Measurements from ENCODE around the gene FA2H. TPM values are rescaled to one million over a fixed set of nuclear protein-coding genes. Genes with fewer than 3 reads are reported as not detected.

Gene FA2H
- total and polyA plus RNA-seq, 12 donors = 0.17 to 6.1 (median 0.33) TPM; not detected in 5

DNA sequence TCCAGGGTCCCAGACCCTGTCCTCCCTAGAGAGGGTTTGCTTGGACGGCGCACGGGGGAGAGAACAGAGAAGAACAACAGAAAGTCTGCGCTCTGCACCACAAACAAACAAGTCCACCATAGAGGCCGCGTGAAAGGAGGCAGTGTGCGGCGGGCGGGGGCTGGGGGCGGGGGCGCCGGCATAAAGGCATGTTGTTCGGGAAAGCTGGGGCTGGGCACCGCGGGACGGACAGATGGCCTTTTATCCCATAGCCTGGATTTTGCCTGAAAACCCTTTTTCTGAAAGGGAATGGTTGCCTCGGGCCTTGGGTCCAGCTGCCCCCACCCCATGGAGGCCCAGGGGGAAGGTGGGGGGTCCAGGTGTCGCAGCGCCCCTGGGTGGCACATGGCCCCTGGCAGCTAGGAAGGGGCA lies 26.0 kb downstream of the FA2H start:
- TF ChIP-seq, protein P1, sequence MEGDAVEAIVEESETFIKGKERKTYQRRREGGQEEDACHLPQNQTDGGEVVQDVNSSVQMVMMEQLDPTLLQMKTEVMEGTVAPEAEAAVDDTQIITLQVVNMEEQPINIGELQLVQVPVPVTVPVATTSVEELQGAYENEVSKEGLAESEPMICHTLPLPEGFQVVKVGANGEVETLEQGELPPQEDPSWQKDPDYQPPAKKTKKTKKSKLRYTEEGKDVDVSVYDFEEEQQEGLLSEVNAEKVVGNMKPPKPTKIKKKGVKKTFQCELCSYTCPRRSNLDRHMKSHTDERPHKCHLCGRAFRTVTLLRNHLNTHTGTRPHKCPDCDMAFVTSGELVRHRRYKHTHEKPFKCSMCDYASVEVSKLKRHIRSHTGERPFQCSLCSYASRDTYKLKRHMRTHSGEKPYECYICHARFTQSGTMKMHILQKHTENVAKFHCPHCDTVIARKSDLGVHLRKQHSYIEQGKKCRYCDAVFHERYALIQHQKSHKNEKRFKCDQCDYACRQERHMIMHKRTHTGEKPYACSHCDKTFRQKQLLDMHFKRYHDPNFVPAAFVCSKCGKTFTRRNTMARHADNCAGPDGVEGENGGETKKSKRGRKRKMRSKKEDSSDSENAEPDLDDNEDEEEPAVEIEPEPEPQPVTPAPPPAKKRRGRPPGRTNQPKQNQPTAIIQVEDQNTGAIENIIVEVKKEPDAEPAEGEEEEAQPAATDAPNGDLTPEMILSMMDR (IDR thresholded peaks at IDR 0.05) = no peak
- TF ChIP-seq POLR2A (IDR thresholded peaks at IDR 0.05) = no peak
- Histone ChIP-seq H3K4me3 (no peak overlapping the region), H3K36me3 (replicated peaks in 1 of 2) (no peaks in the 10 kb centered on the region), H3K9me3 (replicated peaks in 1 of 3) (no peaks in the 10 kb centered on the region), H3K27me3 (no peaks in the 10 kb centered on the region), H3K4me1 (replicated peaks in 1 of 2) (peaks cover 0 to 1% of the 10 kb centered on the region in 2 donors), H3K27ac (no peak overlapping the region)
- DNase-seq = no peak
- intact Hi-C loops (cut with DNase I) = no loop called here
- WGBS, 4 donors = 82 to 93% (median 84%) methylated on average over 14 to 19 of the region's 19 CpGs

DNA sequence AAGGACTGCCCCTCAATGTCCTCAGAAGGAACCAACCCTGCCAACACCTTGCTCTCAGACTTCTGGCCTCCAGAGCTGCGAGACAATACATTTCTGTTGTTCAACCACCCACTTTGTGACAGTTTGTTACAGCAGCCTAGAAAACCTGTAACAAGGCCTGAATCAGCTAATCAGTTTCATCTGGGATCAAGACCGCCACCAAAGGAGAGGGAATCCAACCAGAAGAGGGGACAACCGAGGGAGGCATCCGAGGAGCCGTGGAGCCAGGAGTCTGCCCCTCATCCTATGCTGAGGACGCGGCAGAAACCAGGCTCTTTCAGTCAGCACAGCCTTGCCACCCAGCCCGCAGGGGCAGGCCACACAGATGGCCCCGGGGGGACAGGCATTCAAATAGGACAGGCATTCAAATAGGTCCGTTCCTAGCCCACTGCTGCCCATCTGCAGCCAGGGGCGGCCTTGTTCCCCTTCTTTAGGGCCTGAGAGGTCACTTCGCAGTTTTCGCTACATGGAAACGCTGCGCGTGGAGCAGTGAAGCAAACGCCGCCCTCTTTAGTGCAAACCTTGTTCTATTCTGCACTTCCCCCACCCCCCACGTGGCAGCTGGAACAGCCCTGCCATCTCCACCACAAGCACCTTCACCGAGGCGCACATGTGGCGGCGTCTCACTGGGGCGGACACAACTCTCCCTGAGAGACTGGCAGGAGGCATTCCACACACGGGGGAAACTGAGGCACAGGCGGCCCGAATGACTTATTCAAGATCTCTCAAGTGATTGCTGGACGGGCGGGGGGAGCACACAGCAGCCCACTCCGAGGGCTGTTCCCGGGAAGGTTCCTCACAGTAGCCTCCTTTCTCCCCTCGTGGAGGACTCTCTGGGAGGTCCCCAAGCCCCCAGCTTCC lies 26.7 kb downstream of the FA2H start:
- Histone ChIP-seq H3K36me3 (replicated peaks in 1 of 2) (no peaks in the 10 kb centered on the region), H3K27me3 (no peaks in the 10 kb centered on the region), H3K9me3 (replicated peaks in 1 of 3) (no peaks in the 10 kb centered on the region), H3K4me3 (no peak overlapping the region), H3K4me1 (replicated peaks in 1 of 2) (peaks cover 5 to 7% of the 10 kb centered on the region in 2 donors), H3K27ac (no peak overlapping the region)
- TF ChIP-seq, protein P1 (IDR thresholded peaks at IDR 0.05) = no peak
- no peak for TF ChIP-seq POLR2A (IDR thresholded peaks at IDR 0.05)
- no peak for DNase-seq
- 78 to 84% (median 80%) methylated on average over 20 to 32 of the region's 32 CpGs for WGBS, 4 donors
- intact Hi-C loops (cut with DNase I) = no loop called here

DNA sequence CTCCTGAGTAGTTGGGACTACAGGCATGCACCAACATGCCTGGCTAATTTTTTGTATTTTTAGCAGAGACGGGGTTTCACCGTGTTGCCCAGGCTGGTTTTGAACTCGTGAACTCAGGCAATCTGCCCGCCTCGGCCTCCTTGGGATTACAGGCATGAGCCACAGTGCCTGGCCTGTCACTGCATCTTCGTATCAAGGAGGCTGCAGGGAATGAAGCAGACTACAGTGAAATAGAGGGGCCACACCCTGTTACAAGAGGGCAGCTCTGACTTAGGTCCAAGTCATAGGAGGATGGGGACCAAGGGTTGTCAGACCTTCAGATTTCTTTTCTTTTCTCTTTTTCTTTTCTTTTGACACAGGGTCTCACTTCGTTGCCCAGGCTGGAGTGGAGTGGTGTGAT lies 28.7 kb downstream of the FA2H start:
- Histone ChIP-seq H3K27ac (no peak overlapping the region), H3K27me3 (no peaks in the 10 kb centered on the region), H3K4me3 (no peak overlapping the region), H3K9me3 (replicated peaks in 1 of 3) (no peaks in the 10 kb centered on the region), H3K4me1 (replicated peaks in 1 of 2) (peaks cover 7 to 9% of the 10 kb centered on the region in 2 donors), H3K36me3 (replicated peaks in 1 of 2) (no peaks in the 10 kb centered on the region)
- DNase-seq = no peak
- WGBS, 4 donors = 71 to 87% (median 79%) methylated on average over 7 of the region's 7 CpGs
- intact Hi-C loops (cut with DNase I) = no loop called here
- TF ChIP-seq, protein P1 (IDR thresholded peaks at IDR 0.05) = no peak
- no peak for TF ChIP-seq POLR2A (IDR thresholded peaks at IDR 0.05)

DNA sequence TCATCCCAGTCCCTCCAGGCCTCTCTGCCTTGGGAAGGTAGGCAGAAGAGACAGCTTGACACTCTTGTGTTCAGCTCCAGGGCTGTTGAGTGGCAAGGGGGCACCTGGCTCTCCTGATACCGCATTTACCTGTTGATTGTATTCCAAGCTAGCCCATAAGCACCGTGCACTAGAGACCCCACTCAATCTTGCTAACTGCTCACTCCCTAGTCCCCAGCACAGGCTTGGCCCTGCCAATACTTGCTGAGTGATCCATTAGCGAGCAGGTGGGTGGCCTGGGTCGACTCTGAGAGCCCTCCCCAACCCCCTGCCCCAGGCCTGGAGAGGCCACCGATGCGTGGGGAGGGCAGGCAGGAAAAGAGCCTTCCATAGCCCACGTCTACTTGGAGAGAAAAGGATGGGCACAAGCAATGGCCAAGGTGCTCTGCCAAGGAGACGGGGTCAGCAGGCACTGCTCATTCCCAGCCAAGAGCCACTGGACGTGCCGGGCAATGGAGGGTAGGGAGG lies 29.5 kb downstream of the FA2H start:
- no peak for DNase-seq
- Histone ChIP-seq H3K4me1 (replicated peaks in 1 of 2) (peaks cover 7 to 9% of the 10 kb centered on the region in 2 donors), H3K9me3 (replicated peaks in 1 of 3) (no peaks in the 10 kb centered on the region), H3K27me3 (no peaks in the 10 kb centered on the region), H3K36me3 (replicated peaks in 1 of 2) (no peaks in the 10 kb centered on the region), H3K27ac (no peak overlapping the region), H3K4me3 (no peak overlapping the region)
- WGBS, 4 donors = 76 to 88% (median 79%) methylated on average over 6 to 10 of the region's 10 CpGs
- TF ChIP-seq POLR2A (IDR thresholded peaks at IDR 0.05) = no peak
- TF ChIP-seq, protein P1 (IDR thresholded peaks at IDR 0.05) = no peak
- intact Hi-C loops (cut with DNase I) = no loop called here
